HG02642 (cell line): Measurements from ENCODE around the gene TEX19.

ENCODE experiments used
- ATAC-seq: cut with Tn5 transposase; IDR thresholded peaks from one replicate; pipeline ENCODE4 v1.9.1; 2021; ENCODE audit warnings: mild to moderate bottlenecking; ENCODE audit not compliant: unreplicated experiment, poor library complexity

Gene TEX19

GRCh38 chr17:82386881-82387704 is 28.0 kb downstream of the TEX19 start:
- no peak for ATAC-seq

DNA sequence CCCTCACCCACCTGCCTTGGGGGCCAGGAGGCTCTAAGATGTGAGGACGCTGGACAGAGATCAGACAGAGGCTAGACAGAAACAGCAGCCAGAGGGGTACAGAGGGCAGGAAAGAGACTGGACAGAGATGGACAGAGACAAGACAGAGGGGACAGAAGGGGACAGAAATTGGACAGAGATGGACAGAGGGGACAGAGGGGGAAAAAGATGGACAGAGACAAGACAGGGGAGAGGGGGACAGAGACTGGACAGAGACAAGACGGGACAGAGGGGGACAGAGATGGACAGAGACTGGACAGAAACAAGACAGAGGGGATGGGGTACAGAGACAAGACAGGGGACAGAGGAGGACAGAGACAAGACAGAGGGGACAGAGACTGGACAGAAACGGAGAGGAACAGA is 28.7 kb downstream of the TEX19 start:
- no peak for ATAC-seq

- ATAC-seq, result no peak
Measured at GRCh38 chr17:82388223-82388921, 29.3 kb downstream of the TEX19 start.

DNA sequence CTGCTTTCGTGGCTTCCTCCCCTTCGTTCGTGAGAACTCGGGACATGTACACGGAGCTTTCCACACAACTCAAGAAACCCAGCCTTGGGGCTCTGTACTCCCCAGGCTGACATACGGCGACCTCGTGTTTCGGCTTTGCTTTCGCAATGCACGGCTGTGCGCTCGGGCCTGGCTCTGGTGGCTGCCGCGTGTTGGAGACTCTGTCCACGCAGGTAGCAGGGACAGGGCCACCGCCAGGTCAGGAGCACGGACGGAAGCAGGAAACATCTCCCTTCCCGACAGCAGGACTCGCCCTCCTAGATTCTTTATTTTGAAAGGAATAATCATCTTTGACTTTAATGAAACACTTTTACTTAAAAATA is 29.9 kb downstream of the TEX19 start:
- no peak for ATAC-seq

DNA sequence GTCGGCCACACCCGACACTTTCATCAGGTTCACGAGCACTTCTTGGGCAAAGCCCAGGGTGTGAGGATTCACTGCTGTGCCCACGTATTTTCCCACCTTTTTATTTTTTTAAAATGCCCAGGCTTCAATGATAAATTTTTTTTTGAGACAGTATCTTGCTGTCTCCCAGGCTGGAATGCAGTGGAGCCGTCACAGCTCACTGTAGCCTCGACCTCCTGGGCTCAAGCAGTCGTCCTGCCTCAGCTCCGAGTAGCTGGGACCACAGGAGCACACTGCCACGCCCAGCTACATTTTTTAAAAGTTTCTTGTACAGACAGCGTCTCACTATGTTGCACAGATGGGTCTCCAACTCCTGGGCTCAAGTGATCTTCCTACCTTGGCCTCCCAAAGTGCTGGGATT is 30.3 kb downstream of the TEX19 start:
- ATAC-seq, result no peak

GRCh38 chr17:82390015-82390859 is 31.2 kb downstream of the TEX19 start:
- no peak for ATAC-seq

GRCh38 chr17:82390860-82391435 is 31.9 kb downstream of the TEX19 start:
- ATAC-seq, result no peak

GRCh38 chr17:82391496-82392066 is 32.5 kb downstream of the TEX19 start:
- no peak for ATAC-seq

DNA sequence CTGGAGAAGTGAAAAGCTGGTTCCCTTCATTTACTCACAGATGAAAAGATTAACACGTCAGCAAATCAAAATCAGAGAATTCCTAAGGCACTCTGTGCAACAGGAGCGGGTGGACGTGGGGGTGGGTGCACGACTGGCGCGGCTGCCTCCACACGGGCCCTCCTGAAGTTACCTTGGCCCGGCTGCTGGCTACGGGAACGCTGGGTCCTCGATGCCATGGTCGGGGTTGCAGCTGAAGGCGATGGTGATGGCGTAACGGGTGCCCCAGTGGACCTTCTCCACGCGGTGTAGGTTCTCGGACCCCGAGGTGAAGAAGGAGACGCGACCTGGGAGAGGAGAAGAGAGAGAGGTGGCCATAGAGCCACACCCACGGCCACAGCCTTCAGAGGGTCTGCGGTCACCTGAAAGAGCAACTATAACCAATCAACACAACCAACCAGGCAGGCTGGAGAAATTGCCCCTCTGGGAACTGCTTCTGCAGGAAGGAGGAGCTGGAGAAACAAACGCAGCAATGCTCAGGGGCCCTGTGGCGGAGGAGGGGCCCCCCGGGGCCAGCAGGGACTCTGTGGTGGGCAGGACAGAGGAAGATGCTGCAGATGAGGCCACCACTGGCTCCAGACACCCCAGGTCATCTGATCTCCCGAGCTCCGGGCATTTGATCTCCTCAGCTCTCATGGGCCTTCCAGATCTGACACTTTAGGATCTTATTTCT is 33.3 kb downstream of the TEX19 start:
- no peak for ATAC-seq

- no peak for ATAC-seq
Measured at GRCh38 chr17:82392941-82393340, 33.9 kb downstream of the TEX19 start.

DNA sequence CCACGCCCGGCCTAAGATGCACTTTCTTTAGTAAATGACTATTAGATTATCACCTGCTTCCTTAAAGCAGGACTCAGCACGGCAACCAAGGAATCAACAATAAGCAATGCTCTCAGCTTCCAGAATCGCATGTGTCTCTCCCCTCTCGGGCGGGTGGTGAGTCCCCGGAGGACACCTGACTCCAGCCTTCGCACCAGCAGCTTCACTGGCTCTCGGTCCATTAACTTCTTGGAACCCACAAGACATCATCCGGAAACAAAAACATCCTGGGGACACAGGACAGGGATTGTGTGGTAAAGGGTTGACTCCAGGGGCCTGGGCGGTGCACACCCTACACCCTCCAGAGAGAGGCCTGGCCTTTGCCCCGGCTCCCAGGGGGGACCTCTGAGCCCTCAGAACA is 35.2 kb downstream of the TEX19 start:
- no peak for ATAC-seq

DNA sequence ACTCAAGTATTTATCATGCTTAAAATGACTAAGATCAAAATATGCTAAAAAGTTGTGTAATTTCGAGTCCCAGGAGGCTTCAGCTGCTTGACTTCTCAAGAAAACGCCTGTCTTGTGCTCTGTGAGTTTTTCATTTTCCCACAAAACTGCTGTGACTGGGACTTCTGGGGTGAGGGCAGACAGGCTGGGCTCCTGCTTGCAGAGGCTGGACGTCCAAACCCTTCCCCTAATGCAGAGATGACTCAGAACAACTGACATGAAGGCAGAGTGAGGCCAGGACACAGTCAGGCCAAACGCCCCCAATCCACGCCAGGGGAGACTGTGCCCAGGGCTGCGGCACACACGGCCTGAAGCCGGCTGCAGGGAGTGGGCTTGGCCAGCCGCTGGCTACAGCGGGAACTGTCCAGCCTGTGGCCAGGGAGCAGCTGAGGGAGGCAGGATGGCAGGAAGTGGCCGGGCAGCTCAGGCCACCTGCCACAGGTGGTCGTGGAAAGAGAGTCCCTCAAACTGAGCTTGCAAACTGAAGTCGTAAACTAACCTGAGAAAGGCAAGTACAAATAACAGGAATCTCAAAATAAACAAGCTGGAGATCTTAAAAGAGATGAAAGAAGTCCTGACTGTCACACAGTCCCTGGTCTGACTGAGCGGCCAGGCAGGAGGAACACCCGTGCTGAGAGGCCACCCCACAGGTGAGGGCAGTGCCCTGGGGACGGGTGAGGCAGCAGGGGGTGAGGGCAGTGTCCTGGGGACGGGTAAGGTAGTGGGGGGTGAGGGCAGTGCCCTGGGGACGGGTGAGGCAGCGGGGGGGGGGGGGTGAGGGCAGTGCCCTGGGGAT is 37.8 kb downstream of the TEX19 start:
- ATAC-seq, result no peak

- no peak for ATAC-seq
Measured at GRCh38 chr17:82397449-82398335, 38.6 kb downstream of the TEX19 start.

- no peak for ATAC-seq
Measured at GRCh38 chr17:82399041-82399441, 40.0 kb downstream of the TEX19 start.

GRCh38 chr17:82399601-82400101 is 40.6 kb downstream of the TEX19 start:
- no peak for ATAC-seq

- no peak for ATAC-seq
Measured at GRCh38 chr17:82400206-82400605, 41.2 kb downstream of the TEX19 start.

GRCh38 chr17:82400830-82401229 is 41.8 kb downstream of the TEX19 start:
- no peak for ATAC-seq

- peak; percentile 65 for ATAC-seq
Measured at GRCh38 chr17:82402865-82403264, 43.8 kb downstream of the TEX19 start.
